T-helper 2 cell treated with Interferon-gamma antibody and Interleukin-4, amounts not matched to agents 100 ng/mL and 5 ng/mL, for 36 hours (primary cell): ENCODE data around the gene RAD9A. TPM values are rescaled to one million over a fixed set of nuclear protein-coding genes. Genes with fewer than 3 reads are reported as not detected.

Experiments used
- intact Hi-C: fragments of 100-400 bp; cut with micrococcal nuclease; formaldehyde crosslinking; loops from one replicate; pipeline ENCODE4 v1.15.1; 2023
- total RNA-seq: library from RNA; stranded (reverse); gene quantifications from 2 replicates; pipeline ENCODE4 v1.2.3, GENCODE V29; 2022

Gene RAD9A
- total RNA-seq, 1 donor from 2014 or later: 44.8 TPM

- intact Hi-C loops: no loop called here
Observed at GRCh38 chr11:67373648-67374570, 17.9 kb upstream of the RAD9A start.

DNA sequence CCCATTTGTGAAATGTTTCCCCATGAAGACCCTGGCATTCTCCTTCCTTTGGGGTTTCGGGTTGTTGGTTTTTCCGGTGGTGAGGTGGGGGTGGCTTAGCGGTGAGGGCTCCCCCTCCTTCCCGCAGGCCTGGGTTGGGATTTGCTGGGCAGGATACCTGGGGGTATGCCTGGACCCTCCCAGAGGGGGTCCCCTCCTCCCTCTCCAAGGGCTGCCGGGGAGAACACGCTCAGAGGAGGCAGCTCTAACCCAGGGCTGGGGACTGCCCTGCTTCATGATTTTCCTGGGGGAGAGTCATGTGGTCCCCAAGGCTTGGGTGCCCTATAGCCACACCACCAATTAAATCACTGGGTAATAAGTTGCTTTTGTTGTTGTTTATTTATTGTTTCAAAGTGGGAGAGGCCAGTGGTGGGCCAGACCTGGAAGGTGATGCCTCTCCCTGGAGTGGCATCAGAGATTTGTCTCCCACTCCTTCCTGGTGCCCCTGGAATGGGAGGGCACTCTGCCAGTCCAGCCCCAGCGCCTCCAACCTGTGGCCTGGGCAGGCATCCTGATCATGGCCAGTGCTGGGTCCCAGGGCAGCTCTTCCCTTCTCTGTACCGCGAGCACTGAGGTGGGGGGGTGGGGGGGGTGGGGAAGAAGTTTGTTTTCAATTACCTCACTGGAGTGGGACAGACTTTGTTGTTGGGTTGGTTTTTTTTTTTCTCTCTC, 17.1 kb upstream of the RAD9A start:
- intact Hi-C loops: no loop called here

DNA sequence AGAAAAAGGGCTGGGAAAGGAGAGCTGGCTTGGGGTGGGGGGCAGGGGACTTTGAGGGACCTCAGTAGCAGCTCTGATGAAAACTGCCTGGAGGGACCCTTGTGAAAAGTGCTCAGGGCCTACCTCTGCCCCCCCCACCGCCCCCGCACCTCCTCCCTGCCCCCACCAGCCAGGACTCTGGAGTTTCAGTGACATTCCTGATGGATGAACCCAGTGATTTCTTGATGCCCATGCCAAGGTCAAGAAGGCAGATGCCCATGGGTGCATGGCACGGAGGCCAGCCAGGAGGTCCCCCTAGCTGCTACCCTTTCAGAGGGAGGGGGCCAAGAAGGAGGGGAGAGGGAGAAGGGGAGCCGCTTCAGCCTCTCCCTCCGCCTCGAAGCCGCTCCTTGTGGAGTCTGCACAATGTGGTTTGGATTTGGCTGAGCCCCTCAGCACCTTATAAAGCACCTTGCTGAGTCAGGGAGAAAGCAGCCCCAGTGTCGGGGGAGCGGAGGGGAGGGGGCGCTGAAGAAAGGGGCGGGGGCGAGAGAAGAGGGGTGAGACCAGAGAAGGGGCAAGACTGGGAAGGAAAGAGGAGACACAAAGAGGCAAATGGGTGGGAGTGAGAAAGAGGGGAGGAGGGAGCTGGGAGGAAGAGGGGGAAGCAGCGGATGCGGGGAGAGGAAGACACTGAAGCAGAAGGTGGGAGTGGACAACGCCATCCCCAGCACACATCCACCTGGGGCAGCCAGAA, 16.3 kb upstream of the RAD9A start:
- intact Hi-C loops: no loop called here

DNA sequence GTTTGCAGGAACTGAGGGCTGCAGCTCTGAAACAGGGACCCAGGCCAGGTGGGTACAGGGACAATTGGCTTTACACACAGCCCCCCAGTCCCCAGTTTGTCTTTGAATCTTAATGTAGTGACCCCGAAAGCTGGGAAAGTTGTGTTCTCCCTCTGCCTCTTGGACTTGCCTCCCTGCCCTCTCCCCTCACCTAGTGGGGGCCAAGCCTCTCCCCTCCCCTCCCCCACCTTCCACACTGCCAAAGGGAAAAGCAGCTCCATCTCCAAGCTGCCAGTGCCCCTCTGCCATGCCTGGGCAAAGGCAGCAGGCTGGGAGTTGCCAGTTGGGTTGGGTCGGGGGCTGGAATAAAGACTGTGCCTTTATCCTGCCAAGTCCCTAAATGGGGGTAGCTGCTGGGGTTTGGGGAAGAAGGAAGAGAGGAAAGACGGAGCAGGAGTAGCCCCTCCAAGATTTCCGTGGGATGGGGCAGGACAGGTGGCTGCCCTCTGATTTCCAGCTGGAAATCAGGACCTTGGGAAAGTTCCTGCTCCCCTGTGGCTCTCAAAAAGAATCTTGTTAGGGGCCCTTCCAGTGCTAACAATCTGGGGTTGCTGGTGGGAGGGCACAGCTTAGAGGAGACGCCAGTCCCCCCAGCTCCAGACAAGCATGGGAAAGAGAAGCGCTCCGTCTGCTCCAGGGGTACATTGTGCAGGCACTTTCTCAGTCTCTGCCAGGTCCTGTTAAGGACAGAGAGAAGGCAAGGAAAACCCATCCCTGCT, 15.5 kb upstream of the RAD9A start:
- intact Hi-C loops: no loop called here

DNA sequence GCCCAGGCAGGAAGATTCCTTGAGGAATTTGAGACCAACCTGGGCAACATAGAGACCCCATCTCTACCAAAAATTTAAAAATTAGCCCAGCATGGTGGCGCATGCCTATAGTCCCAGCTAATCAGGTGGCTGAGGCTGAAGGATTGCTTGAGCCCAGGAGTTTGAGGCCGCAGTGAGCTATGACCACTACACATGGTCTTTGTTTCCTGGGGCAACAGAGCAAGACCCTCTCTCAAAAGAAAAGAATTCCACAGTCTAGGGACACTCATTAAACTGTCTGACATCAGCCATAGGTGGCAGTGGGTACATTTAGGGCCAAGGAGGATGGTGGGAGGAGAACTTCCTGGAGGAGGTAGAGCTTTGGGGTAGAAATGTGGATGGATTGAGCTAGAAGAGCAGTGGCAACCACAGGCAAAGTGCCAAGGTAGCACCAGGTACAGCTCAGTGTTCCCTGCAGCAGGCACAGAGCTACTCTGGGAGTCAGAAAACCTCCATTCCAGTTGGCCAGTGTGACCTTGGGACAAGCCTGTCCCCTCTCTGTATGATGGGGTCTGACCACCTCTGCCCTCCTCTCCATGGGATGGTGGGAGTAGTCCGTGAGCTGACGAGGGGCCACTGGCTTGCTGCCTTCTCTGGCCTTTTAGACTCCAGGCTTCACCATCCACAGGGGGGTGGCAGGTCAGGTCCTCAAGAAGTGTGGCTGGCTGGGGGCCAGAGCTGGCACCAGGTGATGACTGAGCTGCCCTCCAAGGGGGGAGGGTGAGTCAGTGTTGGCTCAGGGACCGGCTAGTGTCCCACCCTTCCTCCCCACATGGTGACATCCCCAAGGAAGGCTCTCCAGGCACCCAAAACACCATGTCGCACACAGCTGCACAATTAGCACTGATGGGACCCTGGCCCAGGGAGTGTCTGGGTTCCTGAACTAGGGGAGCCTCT, 14.6 kb upstream of the RAD9A start:
- intact Hi-C loops: no loop called here

- intact Hi-C loops: no loop called here
Observed at GRCh38 chr11:67378544-67378943, 13.2 kb upstream of the RAD9A start.

DNA sequence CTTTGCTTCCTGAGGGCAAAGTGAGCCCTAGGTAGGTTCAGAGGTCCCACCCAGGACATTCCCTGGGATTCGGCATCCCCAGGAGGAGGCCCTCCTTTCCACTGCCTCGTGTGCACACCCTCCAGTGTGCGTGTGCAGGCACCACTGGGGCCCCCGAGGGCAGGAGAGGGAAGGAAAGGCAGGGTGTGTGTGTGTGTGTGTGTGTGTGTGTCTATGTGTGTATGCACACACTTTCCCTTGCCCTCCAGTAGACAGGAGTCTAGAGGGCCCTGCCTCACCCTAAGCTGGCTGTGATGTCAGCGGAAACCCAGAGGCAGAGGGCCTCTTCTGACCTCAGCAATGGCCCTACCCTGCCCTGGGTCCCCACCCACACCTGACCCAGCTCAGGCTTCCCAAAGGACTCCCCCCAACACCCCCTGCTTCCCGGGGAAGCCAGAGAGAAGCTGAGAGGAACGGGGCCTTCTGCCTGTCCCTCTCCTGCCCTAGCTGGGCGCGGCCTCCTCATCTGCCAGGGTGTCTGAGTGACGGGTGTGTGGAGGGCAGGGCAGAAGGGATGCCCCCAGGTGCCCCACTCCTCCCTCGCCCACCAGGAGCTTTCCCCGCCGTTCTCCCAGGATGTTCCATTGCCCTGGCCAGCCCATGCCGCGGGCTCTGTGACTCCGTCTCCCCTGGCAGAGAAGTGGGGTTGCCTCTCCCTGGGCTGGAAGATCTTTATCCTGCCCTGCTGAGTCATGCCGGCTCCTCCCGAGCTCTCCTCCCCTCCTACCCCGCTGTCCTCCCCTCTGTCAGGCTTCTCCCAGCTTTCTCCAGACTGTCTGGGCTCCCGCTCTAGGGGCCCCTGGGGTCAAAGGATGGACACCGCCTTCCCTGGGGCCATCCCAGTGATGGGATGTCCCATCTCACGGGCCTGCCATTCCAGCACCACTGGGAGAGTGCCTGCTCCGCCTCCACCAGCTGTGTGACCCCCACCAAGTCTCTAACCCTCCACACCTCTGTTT, 12.4 kb upstream of the RAD9A start:
- intact Hi-C loops: no loop called here

- intact Hi-C loops: no loop called here
Observed at GRCh38 chr11:67381244-67381972, 10.4 kb upstream of the RAD9A start.

DNA sequence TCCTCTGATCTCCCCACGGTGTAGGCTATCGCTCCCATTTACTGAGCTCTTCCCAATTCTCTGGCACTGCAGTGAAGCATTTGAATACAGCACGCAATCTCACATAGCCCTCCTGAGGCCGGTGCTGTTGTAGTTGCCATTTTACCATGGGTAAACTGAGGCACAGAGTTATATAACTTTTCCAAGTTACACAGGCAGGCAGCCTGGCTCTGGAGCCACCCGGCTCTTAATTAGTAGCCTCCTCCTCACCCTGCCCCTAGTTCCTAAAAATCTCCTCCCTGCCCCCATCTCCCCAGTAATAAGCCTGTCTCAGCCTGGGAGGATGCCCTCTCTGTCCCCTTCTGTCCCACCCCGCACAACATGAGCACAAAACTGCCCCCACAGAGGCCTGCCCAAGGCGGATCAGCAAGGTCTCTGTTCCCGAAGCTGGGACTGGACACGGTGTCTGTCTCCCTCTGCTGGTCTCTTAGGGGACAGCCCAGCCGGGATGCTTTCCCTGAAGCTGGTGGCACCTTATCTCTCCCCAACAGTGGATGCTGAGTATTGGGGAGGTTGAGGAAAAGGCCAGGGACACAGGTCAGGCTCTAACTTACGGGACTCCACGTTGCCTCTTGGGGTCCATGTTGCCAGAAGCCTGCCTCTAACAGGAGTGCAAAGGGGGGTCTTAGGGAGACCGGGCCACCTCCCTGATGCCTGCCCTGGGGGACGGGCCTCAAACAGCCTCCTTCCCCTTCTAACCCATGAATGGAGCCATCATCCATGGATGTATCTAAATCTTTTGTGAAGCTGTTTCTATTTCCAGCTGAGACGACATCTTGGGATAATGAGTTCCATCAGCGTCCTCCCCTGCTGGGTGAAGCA, 9.3 kb upstream of the RAD9A start:
- intact Hi-C loops: loop anchor here (1.0 to 2.0 kb wide), 3 partner anchors 25 to 120 kb away; no protein-coding TSS in a partner anchor

- intact Hi-C loops: no loop called here
Observed at GRCh38 chr11:67384851-67385366, 6.9 kb upstream of the RAD9A start.

DNA sequence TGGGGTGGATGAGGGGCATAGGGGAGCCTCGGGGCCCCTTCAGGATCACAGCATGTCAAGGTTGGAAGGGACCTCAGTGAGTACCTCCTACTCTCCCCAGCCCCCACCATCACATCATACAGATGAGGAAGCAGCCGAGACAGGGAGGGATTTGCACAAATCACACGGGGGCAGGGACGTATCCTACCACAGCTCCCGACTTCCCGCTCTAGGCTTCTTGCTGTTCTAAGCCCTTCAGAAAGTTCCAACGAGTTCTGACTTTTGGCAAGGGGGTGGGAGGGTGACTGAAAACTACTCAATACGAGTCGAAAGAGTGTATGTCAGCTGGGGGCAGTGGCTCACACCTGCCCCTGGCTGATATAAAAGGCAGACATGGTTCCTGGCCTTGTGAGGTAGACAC, 4.7 kb upstream of the RAD9A start:
- intact Hi-C loops: no loop called here

- intact Hi-C loops: no loop called here
Observed at GRCh38 chr11:67387518-67387917, 4.3 kb upstream of the RAD9A start.

- intact Hi-C loops: no loop called here
Observed at GRCh38 chr11:67389477-67389876, 2.3 kb upstream of the RAD9A start.

DNA sequence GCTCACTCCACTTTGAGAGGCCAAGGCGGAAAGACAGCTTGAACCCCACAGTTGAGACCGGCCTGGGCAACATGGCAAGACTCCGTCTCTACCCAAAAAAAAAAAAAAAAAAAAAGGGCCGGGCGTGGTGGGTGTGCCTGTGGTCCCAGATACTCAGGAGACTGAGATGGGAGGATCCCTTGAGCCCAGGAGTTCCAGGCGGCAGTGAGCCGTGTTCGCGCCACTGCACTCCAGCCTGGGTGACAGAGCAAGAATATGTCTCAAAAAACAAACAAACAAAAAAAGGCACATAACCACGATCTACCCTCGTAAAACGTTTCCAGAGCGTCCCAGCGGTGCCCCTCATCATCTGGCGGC, 861 bp upstream of the RAD9A start:
- intact Hi-C loops: loop anchor here (2.0 kb wide), 1 partner anchor 78 kb away; the partner anchor contains the start of gene TMEM134

GRCh38 chr11:67392183-67392715, 463 bp downstream of the RAD9A start:
- intact Hi-C loops: loop anchor here (1.0 kb wide), 1 partner anchor 9 kb away; the partner anchor contains the start of gene PPP1CA

- intact Hi-C loops: no loop called here
Observed at GRCh38 chr11:67393437-67393836, 1.7 kb downstream of the RAD9A start.
